Choroid plexus epithelial cell (primary cell): ENCODE measurements around the gene CFAP410.

ENCODE experiments used
- DNase-seq: peaks from one replicate; pipeline ENCODE4 v3.0.0-alpha.2; 2010; ENCODE audit warnings: low read depth
- H3K4me3 ChIP-seq: 2 replicates; pipeline ENCODE4 v1.5.1; 2011; ENCODE audit warnings: low read depth, mild to moderate bottlenecking, control low read depth, low read length, moderate library complexity
- CTCF ChIP-seq: conservative IDR thresholded peaks from 2 replicates; pipeline ENCODE4 v1.5.1; 2011; ENCODE audit warnings: low read depth, mild to moderate bottlenecking, control low read depth, inconsistent platforms, low read length, moderate library complexity

CFAP410 gene

GRCh38 chr21:44375761-44376241, 36.6 kb upstream of the CFAP410 start:
- H3K4me3 ChIP-seq: no peak overlapping the region
- TF ChIP-seq CTCF: no peak
- no peak for DNase-seq

- H3K4me3 ChIP-seq: no peak overlapping the region
- no peak for DNase-seq
- TF ChIP-seq CTCF: no peak
These were observed 36.1 kb upstream of the CFAP410 start for GRCh38 chr21:44375281-44375651.

GRCh38 chr21:44374601-44375280, 35.6 kb upstream of the CFAP410 start:
- DNase-seq: no peak
- TF ChIP-seq CTCF: no peak
- H3K4me3 ChIP-seq: no peak overlapping the region

- H3K4me3 ChIP-seq: no peak overlapping the region
- no peak for TF ChIP-seq CTCF
- no peak for DNase-seq
These were observed 33.4 kb upstream of the CFAP410 start for GRCh38 chr21:44372616-44373015.

GRCh38 chr21:44371596-44371995, 32.4 kb upstream of the CFAP410 start:
- TF ChIP-seq CTCF: no peak
- DNase-seq: no peak
- H3K4me3 ChIP-seq: no peak overlapping the region

GRCh38 chr21:44370786-44371410, 31.7 kb upstream of the CFAP410 start:
- H3K4me3 ChIP-seq: no peak overlapping the region
- no peak for TF ChIP-seq CTCF

More at GRCh38 chr21:44370786-44371410, 31.7 kb upstream of the CFAP410 start:
- DNase-seq: no peak
